Right atrium auricular region (tissue), 2 donors: ENCODE measurements around the gene DMAC1. TPM values are rescaled to one million over a fixed set of nuclear protein-coding genes. Genes with fewer than 3 reads are reported as not detected.

ENCODE experiments used
- DNase-seq: peaks from one replicate; pipeline ENCODE4 v3.0.0-alpha.2; 2019; ENCODE audit warnings: low spot score
- H3K27ac ChIP-seq, 2 donors: fragments of 200-600 bp; sonication (generic); 1 replicate in 1 of 2; 2 replicates in 1 of 2; pipeline ENCODE4 v1.5.1; 2016 to 2019
- H3K27me3 ChIP-seq, 2 donors: fragments of 200-600 bp; sonication (generic); one replicate each; pipeline versions ENCODE4 v1.5.1 to v1.6.0; 2017 to 2019
- H3K36me3 ChIP-seq: fragments of 200-600 bp; sonication (generic); one replicate; pipeline ENCODE4 v1.5.1; 2016
- H3K4me1 ChIP-seq, 2 donors: fragments of 200-600 bp; sonication (generic); one replicate each; pipeline versions ENCODE4 v1.5.1 to v1.6.0; 2017 to 2019
- H3K4me3 ChIP-seq, 2 donors: fragments of 200-600 bp; sonication (generic); 1 replicate in 1 of 2; 2 replicates in 1 of 2; pipeline ENCODE4 v1.5.1; 2017 to 2019; ENCODE audit warnings: mild to moderate bottlenecking in 1 of 2, moderate library complexity in 1 of 2
- H3K9me3 ChIP-seq, 2 donors: fragments of 200-600 bp; sonication (generic); one replicate each; pipeline ENCODE4 v1.5.1; 2019
- total RNA-seq, 2 donors: library from RNA; depleted of rRNA; stranded (reverse); fragments of >200 nt; gene quantifications; one replicate each; pipeline ENCODE4 v1.1.0, GENCODE V29; 2016
- TF ChIP-seq, protein P1 (sequence below), 2 donors: fragments of 200-600 bp; sonication (generic); IDR thresholded peaks; one replicate each; pipeline ENCODE4 v1.5.1; 2019; ENCODE audit warnings: antibody characterized with exemption in 2 of 2

The DMAC1 gene
- total RNA-seq, 2 donors from 2014 or later = 21.0 to 30.7 TPM

DNA sequence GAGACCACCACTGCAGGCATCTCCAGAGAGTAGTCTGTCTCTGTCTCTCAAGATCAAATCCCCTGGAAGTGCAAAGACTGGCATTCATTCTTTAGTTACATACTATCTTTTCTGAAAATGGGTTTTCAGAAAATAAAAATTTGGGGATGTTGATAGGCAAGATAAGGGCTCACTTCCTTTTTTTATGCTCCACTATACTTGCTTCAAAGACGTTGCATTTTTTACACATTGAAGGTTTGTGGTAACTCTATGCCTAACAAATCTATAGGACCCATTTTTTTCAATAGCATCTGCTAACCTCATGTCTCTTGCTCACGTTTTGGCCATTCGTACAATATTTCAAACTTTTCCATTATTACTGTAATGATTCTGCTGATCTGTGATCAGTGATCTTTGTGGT, 37.0 kb downstream of the DMAC1 start:
- no peaks in the 10 kb centered on the region for H3K27me3 ChIP-seq
- H3K9me3 ChIP-seq = peaks cover 0 to 11% of the 10 kb centered on the region in 2 donors
- no peaks in the 10 kb centered on the region for H3K36me3 ChIP-seq
- DNase-seq = no peak
- TF ChIP-seq, protein P1, sequence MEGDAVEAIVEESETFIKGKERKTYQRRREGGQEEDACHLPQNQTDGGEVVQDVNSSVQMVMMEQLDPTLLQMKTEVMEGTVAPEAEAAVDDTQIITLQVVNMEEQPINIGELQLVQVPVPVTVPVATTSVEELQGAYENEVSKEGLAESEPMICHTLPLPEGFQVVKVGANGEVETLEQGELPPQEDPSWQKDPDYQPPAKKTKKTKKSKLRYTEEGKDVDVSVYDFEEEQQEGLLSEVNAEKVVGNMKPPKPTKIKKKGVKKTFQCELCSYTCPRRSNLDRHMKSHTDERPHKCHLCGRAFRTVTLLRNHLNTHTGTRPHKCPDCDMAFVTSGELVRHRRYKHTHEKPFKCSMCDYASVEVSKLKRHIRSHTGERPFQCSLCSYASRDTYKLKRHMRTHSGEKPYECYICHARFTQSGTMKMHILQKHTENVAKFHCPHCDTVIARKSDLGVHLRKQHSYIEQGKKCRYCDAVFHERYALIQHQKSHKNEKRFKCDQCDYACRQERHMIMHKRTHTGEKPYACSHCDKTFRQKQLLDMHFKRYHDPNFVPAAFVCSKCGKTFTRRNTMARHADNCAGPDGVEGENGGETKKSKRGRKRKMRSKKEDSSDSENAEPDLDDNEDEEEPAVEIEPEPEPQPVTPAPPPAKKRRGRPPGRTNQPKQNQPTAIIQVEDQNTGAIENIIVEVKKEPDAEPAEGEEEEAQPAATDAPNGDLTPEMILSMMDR (IDR thresholded peaks at IDR 0.05) = no peak
- no peak overlapping the region for H3K4me3 ChIP-seq
- no peaks in the 10 kb centered on the region for H3K4me1 ChIP-seq
- no peak overlapping the region for H3K27ac ChIP-seq

DNA sequence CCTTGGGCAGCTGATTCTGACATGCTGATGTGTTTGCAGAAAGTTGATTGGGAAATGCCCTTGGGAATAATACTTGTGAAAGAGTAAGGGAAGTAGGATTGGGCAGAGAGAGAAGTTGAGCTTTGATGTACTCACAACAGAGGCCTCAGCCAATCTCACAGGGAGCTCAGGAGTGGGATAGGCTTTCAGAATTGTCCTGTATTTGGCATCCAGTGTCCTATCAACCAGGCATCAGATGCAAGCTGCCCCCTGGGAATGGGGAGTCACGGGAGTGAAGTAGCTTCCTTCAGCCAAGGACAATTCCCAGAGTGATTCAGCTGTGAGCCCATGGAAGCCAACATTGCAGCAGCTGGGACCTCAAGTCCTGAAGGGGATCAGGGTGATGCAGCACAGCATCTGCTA, 39.6 kb downstream of the DMAC1 start:
- H3K27ac ChIP-seq = no peak overlapping the region
- no peak for DNase-seq
- peaks cover 0 to 11% of the 10 kb centered on the region in 2 donors for H3K9me3 ChIP-seq
- no peaks in the 10 kb centered on the region for H3K4me1 ChIP-seq
- H3K36me3 ChIP-seq = no peaks in the 10 kb centered on the region
- H3K4me3 ChIP-seq = no peak overlapping the region
- TF ChIP-seq, protein P1 (IDR thresholded peaks at IDR 0.05) = no peak
- H3K27me3 ChIP-seq = no peaks in the 10 kb centered on the region

DNA sequence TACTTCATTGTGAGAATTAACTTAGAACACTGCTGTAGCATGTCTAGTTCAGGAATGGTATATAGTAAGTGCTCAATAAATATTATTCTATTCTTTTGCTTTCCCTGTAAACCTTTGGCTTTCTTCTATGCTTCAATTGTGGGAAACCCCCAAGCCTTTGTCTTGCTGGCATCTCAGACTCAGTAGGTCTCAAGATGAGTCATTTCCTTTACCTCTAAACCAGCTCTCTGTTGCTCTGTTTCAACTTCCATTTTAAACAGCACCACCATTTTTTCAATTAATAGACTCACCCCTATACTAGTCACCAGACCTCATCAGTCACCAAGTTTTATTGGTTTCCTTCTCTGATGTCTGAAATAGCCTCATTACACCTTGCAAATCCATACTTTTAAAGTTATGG, 43.5 kb downstream of the DMAC1 start:
- Histone ChIP-seq H3K9me3 (no peaks in the 10 kb centered on the region), H3K4me3 (no peak overlapping the region), H3K27me3 (no peaks in the 10 kb centered on the region), H3K36me3 (no peaks in the 10 kb centered on the region), H3K27ac (no peak overlapping the region), H3K4me1 (no peaks in the 10 kb centered on the region)
- TF ChIP-seq, protein P1 (IDR thresholded peaks at IDR 0.05) = no peak
- no peak for DNase-seq

DNA sequence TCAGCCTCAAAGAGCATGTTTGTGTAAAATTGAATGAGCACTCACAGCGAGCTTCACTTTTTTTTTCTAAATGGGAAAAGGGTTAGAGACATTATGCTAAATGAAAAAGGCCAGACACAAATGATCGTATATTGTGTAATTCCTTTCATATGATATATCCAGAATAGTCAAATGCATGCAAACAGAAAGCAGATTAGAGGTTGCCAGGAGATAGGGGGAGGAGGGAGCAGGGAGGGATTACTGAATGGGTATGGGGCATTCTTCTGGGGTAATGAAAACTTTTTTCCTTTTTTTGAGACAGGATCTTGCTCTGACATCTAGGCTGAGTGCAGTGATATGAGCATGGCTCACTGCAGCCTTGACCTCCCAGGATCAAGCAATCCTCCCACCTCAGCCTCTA, 47.1 kb downstream of the DMAC1 start:
- H3K9me3 ChIP-seq = peaks cover 0 to 8% of the 10 kb centered on the region in 2 donors
- H3K36me3 ChIP-seq = no peaks in the 10 kb centered on the region
- TF ChIP-seq, protein P1 (IDR thresholded peaks at IDR 0.05) = no peak
- H3K27ac ChIP-seq = no peak overlapping the region
- H3K4me3 ChIP-seq = no peak overlapping the region
- no peak for DNase-seq
- no peaks in the 10 kb centered on the region for H3K27me3 ChIP-seq
- no peaks in the 10 kb centered on the region for H3K4me1 ChIP-seq
